GM12878 (cell line): Measurements from ENCODE around the gene TSEN54.

ENCODE experiments used
- CHD1 ChIP-seq: IDR thresholded peaks from 2 replicates; pipeline ENCODE4 v1.6.1; 2012; ENCODE audit warnings: low read depth, low read length, improper control_type of control experiment
- MTA3 ChIP-seq: IDR thresholded peaks from 2 replicates; pipeline ENCODE4 v1.6.1; 2012; ENCODE audit warnings: low read length, inconsistent platforms, borderline replicate concordance
- NFIC ChIP-seq: IDR thresholded peaks from 2 replicates; pipeline ENCODE4 v1.6.1; 2012; ENCODE audit warnings: low read depth, mild to moderate bottlenecking, inconsistent platforms, low read length, moderate library complexity
- NR2C1 ChIP-seq: fragments of 450-650 bp; IDR thresholded peaks from 2 replicates; pipeline ENCODE4 v1.6.1; 2017; ENCODE audit warnings: antibody characterized with exemption, mild to moderate bottlenecking, moderate library complexity
- POLR2A ChIP-seq: IDR thresholded peaks from 2 replicates; pipeline ENCODE4 v1.6.1; 2011; ENCODE audit warnings: low read depth, mild to moderate bottlenecking, low read length
- POLR2AphosphoS5 ChIP-seq: IDR thresholded peaks from 2 replicates; pipeline ENCODE4 v1.6.1; 2011; ENCODE audit warnings: mild to moderate bottlenecking, low read length, inconsistent platforms
- ZNF24 ChIP-seq: fragments of 450-650 bp; IDR thresholded peaks from 2 replicates; pipeline ENCODE4 v1.6.1; 2017; ENCODE audit warnings: antibody characterized with exemption, mild to moderate bottlenecking
- TF ChIP-seq, protein P1 (sequence below): fragments of 450-650 bp; IDR thresholded peaks from 2 replicates; pipeline ENCODE4 v1.6.1; 2018; ENCODE audit warnings: borderline replicate concordance, mild to moderate bottlenecking; ENCODE audit not compliant: partially characterized antibody
- TF ChIP-seq, protein P2 (sequence below): IDR thresholded peaks from 2 replicates; pipeline ENCODE4 v1.6.1; 2012; ENCODE audit warnings: mild to moderate bottlenecking, low read depth, low read length
- TF ChIP-seq, protein P3 (sequence below): fragments of 450-650 bp; IDR thresholded peaks from 2 replicates; pipeline ENCODE4 v1.6.1; 2016; ENCODE audit warnings: mild to moderate bottlenecking
- TF ChIP-seq, protein P4 (sequence below), 3 experiments: IDR thresholded peaks in 2 of 3; conservative IDR thresholded peaks in 1 of 3; 2 replicates each; pipeline ENCODE4 v1.5.1; 2011; ENCODE audit warnings: low read depth in 3 of 3, low read length in 3 of 3, mild to moderate bottlenecking in 3 of 3, control low read depth in 2 of 3, moderate library complexity in 2 of 3, inconsistent platforms in 1 of 3, mixed read lengths in 1 of 3; ENCODE audit not compliant: control insufficient read depth in 2 of 3, insufficient read depth in 1 of 3; ENCODE audit errors: extremely low read depth in 1 of 3

DNA sequence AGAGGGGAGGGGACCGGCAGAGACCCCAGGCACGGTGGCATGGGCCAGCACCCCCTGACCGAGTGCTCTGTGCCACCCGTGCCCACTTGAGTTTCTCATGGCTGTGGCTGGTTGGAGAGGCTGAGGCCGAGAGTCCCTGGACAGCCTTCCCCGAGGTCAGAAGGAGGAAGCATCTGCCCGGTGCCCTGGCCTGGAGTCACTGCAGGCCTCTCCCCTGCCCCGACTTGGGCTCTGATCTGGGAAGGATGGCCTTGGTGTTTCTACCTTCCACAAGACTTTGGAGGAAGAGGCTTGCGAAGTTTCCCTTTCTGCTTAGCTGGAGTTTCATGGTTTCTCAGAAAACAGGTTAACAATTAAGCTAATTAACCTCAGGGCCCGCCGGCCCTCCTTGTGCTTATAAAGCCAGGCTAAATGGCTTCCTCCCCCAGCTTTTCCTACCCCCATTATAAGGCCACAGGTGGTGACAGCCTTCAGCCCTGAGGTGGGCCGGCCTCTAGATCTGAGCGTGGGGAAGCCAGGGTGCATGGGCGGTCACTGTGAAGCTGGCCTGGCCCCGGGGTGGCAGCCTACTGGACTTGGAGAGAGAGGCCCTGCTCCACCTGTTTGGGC, 26.5 kb downstream of the TSEN54 start:
- TF ChIP-seq CHD1 (no peak), POLR2A (no peak), POLR2AphosphoS5 (no peak), ZNF24 (no peak), MTA3 (no peak), NFIC (no peak), NR2C1 (no peak)
- TF ChIP-seq, protein P1, sequence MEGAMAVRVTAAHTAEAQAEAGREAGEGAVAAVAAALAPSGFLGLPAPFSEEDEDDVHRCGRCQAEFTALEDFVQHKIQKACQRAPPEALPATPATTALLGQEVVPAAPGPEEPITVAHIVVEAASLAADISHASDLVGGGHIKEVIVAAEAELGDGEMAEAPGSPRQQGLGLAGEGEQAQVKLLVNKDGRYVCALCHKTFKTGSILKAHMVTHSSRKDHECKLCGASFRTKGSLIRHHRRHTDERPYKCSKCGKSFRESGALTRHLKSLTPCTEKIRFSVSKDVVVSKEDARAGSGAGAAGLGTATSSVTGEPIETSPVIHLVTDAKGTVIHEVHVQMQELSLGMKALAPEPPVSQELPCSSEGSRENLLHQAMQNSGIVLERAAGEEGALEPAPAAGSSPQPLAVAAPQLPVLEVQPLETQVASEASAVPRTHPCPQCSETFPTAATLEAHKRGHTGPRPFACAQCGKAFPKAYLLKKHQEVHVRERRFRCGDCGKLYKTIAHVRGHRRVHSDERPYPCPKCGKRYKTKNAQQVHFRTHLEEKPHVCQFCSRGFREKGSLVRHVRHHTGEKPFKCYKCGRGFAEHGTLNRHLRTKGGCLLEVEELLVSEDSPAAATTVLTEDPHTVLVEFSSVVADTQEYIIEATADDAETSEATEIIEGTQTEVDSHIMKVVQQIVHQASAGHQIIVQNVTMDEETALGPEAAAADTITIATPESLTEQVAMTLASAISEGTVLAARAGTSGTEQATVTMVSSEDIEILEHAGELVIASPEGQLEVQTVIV, result no peak
- TF ChIP-seq, protein P2, sequence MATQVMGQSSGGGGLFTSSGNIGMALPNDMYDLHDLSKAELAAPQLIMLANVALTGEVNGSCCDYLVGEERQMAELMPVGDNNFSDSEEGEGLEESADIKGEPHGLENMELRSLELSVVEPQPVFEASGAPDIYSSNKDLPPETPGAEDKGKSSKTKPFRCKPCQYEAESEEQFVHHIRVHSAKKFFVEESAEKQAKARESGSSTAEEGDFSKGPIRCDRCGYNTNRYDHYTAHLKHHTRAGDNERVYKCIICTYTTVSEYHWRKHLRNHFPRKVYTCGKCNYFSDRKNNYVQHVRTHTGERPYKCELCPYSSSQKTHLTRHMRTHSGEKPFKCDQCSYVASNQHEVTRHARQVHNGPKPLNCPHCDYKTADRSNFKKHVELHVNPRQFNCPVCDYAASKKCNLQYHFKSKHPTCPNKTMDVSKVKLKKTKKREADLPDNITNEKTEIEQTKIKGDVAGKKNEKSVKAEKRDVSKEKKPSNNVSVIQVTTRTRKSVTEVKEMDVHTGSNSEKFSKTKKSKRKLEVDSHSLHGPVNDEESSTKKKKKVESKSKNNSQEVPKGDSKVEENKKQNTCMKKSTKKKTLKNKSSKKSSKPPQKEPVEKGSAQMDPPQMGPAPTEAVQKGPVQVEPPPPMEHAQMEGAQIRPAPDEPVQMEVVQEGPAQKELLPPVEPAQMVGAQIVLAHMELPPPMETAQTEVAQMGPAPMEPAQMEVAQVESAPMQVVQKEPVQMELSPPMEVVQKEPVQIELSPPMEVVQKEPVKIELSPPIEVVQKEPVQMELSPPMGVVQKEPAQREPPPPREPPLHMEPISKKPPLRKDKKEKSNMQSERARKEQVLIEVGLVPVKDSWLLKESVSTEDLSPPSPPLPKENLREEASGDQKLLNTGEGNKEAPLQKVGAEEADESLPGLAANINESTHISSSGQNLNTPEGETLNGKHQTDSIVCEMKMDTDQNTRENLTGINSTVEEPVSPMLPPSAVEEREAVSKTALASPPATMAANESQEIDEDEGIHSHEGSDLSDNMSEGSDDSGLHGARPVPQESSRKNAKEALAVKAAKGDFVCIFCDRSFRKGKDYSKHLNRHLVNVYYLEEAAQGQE, result no peak
- TF ChIP-seq, protein P3, sequence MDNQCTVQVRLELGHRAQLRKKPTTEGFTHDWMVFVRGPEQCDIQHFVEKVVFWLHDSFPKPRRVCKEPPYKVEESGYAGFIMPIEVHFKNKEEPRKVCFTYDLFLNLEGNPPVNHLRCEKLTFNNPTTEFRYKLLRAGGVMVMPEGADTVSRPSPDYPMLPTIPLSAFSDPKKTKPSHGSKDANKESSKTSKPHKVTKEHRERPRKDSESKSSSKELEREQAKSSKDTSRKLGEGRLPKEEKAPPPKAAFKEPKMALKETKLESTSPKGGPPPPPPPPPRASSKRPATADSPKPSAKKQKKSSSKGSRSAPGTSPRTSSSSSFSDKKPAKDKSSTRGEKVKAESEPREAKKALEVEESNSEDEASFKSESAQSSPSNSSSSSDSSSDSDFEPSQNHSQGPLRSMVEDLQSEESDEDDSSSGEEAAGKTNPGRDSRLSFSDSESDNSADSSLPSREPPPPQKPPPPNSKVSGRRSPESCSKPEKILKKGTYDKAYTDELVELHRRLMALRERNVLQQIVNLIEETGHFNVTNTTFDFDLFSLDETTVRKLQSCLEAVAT, result no peak
- TF ChIP-seq, protein P4, sequence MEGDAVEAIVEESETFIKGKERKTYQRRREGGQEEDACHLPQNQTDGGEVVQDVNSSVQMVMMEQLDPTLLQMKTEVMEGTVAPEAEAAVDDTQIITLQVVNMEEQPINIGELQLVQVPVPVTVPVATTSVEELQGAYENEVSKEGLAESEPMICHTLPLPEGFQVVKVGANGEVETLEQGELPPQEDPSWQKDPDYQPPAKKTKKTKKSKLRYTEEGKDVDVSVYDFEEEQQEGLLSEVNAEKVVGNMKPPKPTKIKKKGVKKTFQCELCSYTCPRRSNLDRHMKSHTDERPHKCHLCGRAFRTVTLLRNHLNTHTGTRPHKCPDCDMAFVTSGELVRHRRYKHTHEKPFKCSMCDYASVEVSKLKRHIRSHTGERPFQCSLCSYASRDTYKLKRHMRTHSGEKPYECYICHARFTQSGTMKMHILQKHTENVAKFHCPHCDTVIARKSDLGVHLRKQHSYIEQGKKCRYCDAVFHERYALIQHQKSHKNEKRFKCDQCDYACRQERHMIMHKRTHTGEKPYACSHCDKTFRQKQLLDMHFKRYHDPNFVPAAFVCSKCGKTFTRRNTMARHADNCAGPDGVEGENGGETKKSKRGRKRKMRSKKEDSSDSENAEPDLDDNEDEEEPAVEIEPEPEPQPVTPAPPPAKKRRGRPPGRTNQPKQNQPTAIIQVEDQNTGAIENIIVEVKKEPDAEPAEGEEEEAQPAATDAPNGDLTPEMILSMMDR (IDR thresholded peaks at IDR 0.05 in 2 of 3, conservative IDR thresholded peaks at IDR 0.05 in 1 of 3; ENCODE audit: control insufficient read depth in 2 of 3, extremely low read depth in 1 of 3, insufficient read depth in 1 of 3, low read depth in 3 of 3, low read length in 3 of 3), result no peak
